ENCODE data around the gene CAMK2A.

The CAMK2A gene

DNA sequence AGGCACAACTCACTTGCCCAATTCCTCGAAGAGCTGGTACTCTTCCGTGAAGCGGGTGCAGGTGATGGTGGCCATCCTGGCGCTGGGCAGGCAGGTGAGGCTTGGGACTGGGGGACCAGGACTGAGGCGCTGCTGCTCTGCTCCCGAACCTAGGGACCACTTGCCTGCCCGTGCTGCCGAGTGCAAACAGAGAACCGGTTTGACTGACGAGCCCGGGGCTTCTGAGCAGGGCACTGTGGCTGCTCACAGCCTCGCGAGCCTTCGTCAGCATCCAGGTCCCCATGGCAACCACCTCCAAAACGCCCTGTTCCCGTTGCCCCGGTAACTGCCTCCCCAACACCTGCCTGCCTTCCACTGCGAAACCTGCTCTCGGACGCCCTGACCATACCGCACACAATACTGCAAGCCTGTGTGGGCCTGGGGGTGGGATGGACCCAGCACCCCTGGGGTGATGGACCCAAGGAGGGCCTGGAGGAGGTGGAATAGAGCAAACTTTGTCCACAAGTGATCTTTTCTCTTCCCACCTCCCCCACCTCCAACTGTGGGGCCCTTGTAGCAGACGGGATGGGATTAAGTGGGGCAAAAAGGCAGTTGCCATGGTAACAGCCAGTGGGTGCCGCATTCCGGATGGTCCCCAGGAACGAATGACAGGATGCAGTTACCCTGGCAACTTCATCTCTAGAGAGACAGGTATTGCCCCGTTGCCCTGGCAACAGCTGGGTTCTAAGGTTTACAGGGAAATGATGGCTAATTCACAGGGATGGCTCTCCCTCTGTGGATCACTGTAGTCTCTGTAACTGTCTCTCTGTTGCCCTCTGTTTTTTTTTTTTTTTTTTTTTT lies at the start of gene CAMK2A:
Gene CAMK2A, minus strand, starts transcription at position 223 of the 840 bp plus-strand sequence. Its CDS starts 148 bp downstream, at position 75.
- DNase-seq (ENCODE audit: low read depth in 2 of 2) = no peak

DNA sequence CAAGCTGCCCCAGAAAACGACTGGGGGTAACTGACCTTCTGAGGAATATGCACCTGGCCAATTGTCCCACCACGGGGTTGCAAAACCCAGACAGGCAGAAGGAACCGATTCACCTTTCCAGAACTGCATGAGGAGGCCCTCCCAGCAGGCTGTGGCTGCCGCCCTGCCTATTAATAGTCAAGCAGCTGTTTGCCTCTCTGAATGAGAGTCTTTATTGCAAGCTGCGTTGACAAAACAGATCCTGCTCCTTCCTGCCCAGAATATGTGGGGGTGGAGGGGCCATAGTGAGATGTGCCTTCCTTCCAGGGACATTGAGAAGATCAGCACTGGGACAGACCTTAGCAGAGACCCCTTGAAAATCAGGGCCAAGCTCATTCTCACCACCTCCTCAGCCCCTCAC lies 49.6 kb upstream of the CAMK2A start:
- DNase-seq (ENCODE audit: low read depth in 2 of 2) = no peak

GRCh38 chr5:150338546-150338945 lies 49.0 kb upstream of the CAMK2A start:
- DNase-seq (ENCODE audit: low read depth in 2 of 2) = no peak

GRCh38 chr5:150335778-150336177 lies 46.2 kb upstream of the CAMK2A start:
- no peak for DNase-seq (ENCODE audit: low read depth in 2 of 2)

- no peak for DNase-seq (ENCODE audit: low read depth in 2 of 2)
These were observed 43.8 kb upstream of the CAMK2A start for GRCh38 chr5:150333400-150333799.

DNA sequence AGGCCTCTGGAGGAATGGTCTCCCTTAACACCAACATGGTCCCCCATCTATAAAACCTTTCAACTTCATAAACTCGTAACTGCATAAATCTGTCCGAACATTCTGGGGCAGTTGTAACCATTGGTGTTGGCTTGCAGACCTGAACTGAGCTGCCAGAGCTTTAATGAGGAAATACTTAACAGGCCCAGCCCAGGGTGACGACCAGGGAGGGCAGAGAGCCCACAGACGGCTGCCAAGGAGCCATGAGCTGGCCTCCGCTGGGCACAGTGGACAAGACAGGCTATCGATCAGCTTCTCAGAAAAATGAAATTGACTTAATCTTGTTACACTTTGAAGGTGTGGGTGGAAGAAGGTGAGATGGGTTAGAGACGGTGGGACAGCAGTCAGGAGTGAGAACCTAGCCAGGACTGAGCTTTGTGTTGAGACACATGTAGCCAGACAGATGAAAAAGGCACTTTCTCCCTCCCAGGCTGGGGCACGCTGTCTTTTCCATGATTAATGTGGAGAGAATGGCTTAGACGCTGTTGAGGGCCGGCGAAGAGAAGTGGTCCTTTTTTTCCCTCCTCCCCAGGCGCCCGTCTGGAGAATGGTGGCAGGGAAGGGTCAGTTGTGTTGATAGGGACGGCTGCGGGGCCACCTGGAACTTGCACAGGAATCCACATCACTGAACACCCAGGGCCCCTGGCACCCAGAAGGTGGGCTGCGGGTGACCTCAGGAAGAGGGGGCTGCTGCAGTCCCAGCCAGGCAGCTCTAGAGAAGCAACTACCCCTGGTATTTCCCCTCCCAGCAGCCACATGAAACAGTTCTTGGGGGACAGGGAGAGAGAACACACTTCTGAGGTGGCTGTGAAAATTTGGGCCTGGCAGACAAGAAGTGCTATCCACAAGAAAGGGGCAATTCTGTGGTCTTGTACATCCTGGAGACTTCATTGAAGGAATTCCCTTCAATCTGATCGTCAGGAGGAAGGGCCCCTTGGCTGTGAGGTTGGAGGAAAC lies 40.6 kb upstream of the CAMK2A start:
- no peak for DNase-seq (ENCODE audit: low read depth in 2 of 2)

DNA sequence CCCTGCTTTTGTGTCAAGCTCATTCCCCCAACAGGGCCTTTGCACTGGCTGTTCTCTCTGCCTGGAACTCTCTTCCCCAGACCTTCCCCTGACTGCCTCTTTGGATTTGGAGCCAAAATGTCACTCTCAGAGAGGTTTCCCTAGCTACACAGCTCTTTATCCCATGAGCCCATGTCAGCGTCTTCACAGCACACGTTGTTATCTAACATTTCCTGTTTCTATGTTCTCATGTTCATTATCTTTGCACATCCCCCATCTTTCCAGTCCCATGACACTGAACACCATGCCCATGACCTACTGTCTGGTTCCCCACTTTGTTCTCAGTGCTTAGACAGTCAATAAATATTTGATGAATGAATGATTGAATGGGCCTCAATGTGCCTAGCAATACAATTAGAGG lies 39.5 kb upstream of the CAMK2A start:
- no peak for DNase-seq (ENCODE audit: low read depth in 2 of 2)

- no peak for DNase-seq (ENCODE audit: low read depth in 2 of 2)
These were observed 38.9 kb upstream of the CAMK2A start for GRCh38 chr5:150328515-150328914.

DNA sequence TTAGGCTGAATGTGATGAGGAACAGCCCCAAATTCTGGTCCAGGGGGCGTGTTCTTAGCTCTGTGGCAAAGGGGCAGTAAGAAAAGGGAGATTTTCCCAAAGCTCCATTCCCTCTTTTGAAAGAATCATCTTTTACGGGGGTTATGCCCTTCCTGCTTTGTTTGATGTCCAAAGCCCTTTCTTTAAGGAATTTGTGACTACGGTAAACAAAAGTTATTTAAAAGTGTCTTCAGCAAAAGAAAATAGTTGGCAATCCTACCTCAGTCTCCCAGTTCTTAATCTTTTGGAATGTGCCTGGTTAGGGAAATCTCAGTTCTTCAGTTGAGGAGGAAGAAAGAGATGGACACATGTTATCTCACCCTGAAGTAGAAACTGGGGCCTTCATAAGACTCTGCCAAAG lies 37.6 kb upstream of the CAMK2A start:
- DNase-seq (ENCODE audit: low read depth in 2 of 2) = no peak

DNA sequence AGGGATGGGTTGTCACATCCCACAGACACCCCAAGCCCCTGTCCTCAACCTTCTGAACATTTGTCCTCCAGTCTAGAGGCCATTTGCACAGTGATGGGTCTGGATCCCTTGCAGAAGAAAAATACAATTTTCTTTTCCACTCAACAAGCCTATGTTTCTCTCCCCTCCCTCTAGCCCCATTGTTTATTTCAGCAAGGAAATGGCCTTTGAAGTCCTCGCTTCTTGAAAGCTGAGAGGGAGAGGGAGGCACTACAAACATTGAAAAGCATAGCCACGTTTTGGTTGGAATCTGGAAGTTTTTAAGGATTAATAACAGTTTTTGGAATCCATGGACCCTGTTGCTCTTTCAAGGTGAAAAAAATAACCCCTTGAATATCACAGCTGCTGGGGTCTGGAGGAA lies 37.1 kb upstream of the CAMK2A start:
- DNase-seq (ENCODE audit: low read depth in 2 of 2) = no peak

GRCh38 chr5:150325426-150325825 lies 35.9 kb upstream of the CAMK2A start:
- no peak for DNase-seq (ENCODE audit: low read depth in 2 of 2)

- no peak for DNase-seq (ENCODE audit: low read depth in 2 of 2)
These were observed 34.2 kb upstream of the CAMK2A start for GRCh38 chr5:150323819-150324218.

GRCh38 chr5:150323092-150323491 lies 33.5 kb upstream of the CAMK2A start:
- no peak for DNase-seq (ENCODE audit: low read depth in 2 of 2)

DNA sequence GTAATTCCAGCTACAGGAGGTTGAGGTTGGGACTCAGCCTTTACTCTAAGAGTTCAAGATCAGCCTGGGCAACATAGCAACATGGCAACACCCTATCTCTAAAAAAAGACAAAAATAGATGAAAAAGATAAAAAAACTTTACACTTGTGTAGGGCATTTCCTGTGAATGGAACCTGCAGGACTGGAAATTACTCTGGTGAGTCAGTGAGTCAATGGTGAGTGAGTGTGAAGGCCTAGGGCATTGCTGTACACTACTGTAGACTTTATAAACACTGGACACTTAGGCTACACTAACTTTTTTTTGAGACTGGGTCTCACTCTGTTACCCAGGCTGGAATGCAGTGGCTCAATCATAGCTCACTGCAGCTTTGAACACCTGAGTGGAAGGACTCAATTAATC lies 32.6 kb upstream of the CAMK2A start:
- no peak for DNase-seq (ENCODE audit: low read depth in 2 of 2)

- no peak for DNase-seq (ENCODE audit: low read depth in 2 of 2)
These were observed 32.2 kb upstream of the CAMK2A start for GRCh38 chr5:150321784-150322183.

DNA sequence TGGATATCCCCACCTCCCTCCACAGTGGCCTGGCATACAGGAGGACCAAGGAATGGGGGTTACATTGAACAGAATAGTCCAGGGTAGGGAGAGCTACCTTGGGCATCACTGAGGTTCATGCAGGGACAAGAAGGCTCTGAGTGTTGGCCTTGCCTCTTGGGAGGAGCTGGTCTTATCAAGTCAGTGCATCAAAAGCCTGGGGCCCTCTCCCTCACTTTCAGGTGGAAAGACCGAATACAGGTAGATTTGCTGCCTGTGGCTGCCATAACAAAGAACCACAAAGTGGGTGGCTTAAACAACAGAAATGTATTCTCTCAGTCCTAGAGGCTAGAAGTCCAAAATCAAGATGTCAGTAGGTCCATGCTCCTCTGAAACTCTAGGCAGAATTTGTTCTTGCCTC lies 31.6 kb upstream of the CAMK2A start:
- DNase-seq (ENCODE audit: low read depth in 2 of 2) = no peak

DNA sequence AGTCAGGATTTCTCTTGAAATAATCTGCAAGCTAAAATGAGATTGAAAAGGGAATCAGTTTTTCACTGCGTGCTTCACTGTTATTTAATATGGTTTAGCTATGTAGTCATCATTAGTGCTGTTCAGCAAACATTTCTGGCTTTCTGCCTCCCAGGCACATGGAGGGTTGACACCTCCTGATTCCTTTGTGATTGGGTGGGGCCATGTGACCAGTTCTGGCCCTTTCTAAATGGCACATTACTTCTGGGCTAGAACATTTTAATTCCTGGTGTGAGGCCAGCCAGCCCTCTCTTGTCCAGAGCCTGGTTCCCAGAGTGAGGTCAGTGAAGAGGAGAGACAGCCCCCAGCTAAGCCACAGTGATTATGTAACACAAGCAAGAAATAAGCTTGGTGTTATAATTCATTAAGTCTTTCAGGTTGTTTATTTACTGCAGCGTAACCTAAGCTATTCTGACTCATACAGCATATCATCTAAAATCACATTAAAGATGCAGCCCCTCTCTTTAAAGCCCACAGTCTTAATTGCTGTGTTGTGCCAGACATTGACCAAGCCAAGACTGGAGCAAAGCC lies 30.6 kb upstream of the CAMK2A start:
- DNase-seq (ENCODE audit: low read depth in 2 of 2) = no peak

DNA sequence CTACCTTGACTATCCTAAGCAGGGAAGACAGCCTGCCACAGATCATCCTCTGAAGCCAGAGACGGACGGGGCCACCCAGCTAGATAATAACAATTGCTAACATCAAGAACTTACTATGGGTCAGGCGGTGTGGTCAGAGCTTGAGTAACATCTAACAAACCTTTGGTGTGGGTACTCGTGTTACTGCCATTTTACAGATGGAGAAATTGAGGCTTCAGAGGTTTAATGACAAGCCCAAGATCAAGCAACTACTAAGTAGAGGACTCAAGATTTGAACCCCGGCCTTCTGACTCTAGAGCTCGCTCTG lies 29.9 kb upstream of the CAMK2A start:
- no peak for DNase-seq (ENCODE audit: low read depth in 2 of 2)

DNA sequence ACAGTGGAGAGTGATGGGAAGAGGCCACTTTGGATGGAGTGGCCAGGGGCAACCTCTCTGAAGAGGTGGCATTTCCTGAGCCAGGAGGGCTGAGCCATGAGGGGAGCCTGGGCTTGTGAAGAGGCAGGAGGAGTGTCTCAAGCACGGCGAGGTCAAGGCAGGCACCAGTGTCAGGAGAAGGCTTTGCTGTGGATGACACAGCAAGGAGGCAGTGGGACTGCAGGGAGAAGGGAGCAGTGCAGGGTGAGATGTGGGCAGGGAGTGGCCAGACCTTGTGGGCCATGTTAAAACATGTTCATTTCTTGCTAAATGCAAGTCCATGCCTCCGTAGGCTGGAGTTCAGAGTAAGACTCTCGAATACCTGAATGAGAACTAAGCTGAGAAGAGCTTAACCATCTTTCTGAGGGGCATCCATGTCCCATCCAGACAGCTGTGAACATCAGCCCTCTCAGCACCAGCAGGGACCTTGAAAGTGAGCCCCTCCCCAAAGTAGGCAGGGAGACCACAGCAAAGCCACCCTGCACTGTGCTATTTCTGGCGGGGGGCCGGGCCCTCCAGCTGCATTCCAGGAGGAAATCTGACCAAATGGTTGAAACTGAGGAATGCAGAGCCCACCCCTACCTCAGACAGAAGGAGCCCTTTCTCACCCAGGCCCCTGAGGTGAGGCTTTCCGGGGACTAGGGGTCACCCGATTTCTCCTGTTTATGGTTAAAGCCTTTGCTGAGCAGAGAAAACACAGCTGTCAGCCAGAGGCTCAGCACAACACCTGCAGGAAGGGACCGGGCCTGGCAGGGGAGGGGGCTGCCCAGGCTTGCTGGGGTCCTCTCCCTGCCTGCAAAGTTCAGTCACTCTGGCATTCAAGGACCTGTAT lies 29.3 kb upstream of the CAMK2A start:
- no peak for DNase-seq (ENCODE audit: low read depth in 2 of 2)

- DNase-seq (ENCODE audit: low read depth in 2 of 2) = peak; percentile 8
These were observed 27.8 kb upstream of the CAMK2A start for GRCh38 chr5:150317048-150318003.

Measured in stimulated activated CD8-positive, alpha-beta memory T cell treated with anti-CD3 and anti-CD28 coated beads, Interleukin-15, amount 100 ng/mL, for 48 hours (primary cell).